PC-9 (cell line): Measurements from ENCODE around the gene C19orf44. TPM values are rescaled to one million over a fixed set of nuclear protein-coding genes. Genes with fewer than 3 reads are reported as not detected.

Source experiments
- BruUV-seq: library from RNA; stranded (reverse); fragments of 400-500 nt; replicated peaks from 2 replicates; lab custom pipeline; 2021; lab: Mats Ljungman, UMichigan
- CTCF ChIA-PET: fragments of 300-600 bp; sonication (Branson Sonifier 250); formaldehyde crosslinking; loops from one replicate; lab custom pipeline; 2022; ENCODE audit warnings: antibody characterized with exemption; lab: Charles Lee
- POLR2A ChIA-PET: fragments of 300-600 bp; sonication (Branson Sonifier 250); formaldehyde crosslinking; loops from one replicate; lab custom pipeline; 2022; ENCODE audit warnings: antibody characterized with exemption; ENCODE audit not compliant: unreplicated experiment; lab: Charles Lee
- DNase-seq, 2 experiments: peaks; one replicate each; pipeline versions ENCODE4 v3.0.0 to v3.0.0-alpha.2; 2015 to 2022; ENCODE audit warnings: mixed read lengths in 1 of 2
- H2AFZ ChIP-seq: fragments of 200-600 bp; sonication (generic); 2 replicates; pipeline ENCODE4 v1.8.1; 2017; ENCODE audit warnings: antibody characterized with exemption
- H3F3A ChIP-seq: fragments of 200-600 bp; sonication (generic); 2 replicates; pipeline ENCODE4 v1.8.1; 2017; ENCODE audit warnings: antibody characterized with exemption, mild to moderate bottlenecking, low read depth; ENCODE audit not compliant: insufficient read depth
- H3K27ac ChIP-seq: fragments of 200-600 bp; sonication (generic); 2 replicates; pipeline ENCODE4 v1.6.1; 2016; ENCODE audit warnings: mixed run types
- H3K27me3 ChIP-seq: fragments of 200-600 bp; sonication (generic); 2 replicates; pipeline ENCODE4 v1.6.1; 2016; ENCODE audit warnings: low read depth, mixed run types; ENCODE audit not compliant: insufficient read depth
- H3K36me3 ChIP-seq: fragments of 200-600 bp; sonication (generic); 2 replicates; pipeline ENCODE4 v1.6.1; 2016; ENCODE audit warnings: low read depth, mixed run types
- H3K4me1 ChIP-seq: fragments of 200-600 bp; sonication (generic); replicated peaks from 2 replicates; pipeline ENCODE4 v1.6.1; 2016; ENCODE audit warnings: mixed run types; ENCODE audit not compliant: insufficient read depth
- H3K4me2 ChIP-seq: fragments of 200-600 bp; sonication (generic); 2 replicates; pipeline ENCODE4 v1.6.1; 2017; ENCODE audit warnings: mixed run types
- H3K4me3 ChIP-seq: fragments of 200-600 bp; sonication (generic); 2 replicates; pipeline ENCODE4 v1.6.1; 2016; ENCODE audit warnings: mixed run types
- H3K79me2 ChIP-seq: fragments of 200-600 bp; sonication (generic); 2 replicates; pipeline ENCODE4 v1.6.1; 2017; ENCODE audit warnings: low read depth, mixed run types
- H3K9me2 ChIP-seq: fragments of 200-600 bp; sonication (generic); 2 replicates; pipeline ENCODE4 v1.8.1; 2017; ENCODE audit warnings: mild to moderate bottlenecking; ENCODE audit not compliant: insufficient read depth
- H3K9me3 ChIP-seq: fragments of 200-600 bp; sonication (generic); 2 replicates; pipeline ENCODE4 v1.8.1; 2016; ENCODE audit warnings: low read depth; ENCODE audit not compliant: insufficient read depth
- H4K20me1 ChIP-seq: fragments of 200-600 bp; sonication (generic); 2 replicates; pipeline ENCODE4 v1.8.1; 2017; ENCODE audit not compliant: insufficient read depth
- CTCF ChIP-seq: fragments of 200-600 bp; sonication (generic); conservative IDR thresholded peaks from 2 replicates; pipeline ENCODE4 v1.6.1; 2017; ENCODE audit warnings: mixed run types, antibody characterized with exemption, mild to moderate bottlenecking, moderate library complexity
- EZH2 ChIP-seq: fragments of 200-600 bp; sonication (generic); IDR thresholded peaks from 2 replicates; pipeline ENCODE4 v1.8.0; 2017; ENCODE audit warnings: antibody characterized with exemption, low read depth
- intact Hi-C: fragments of 100-400 bp; cut with micrococcal nuclease; formaldehyde crosslinking; loops from one replicate; pipeline ENCODE4 v1.10.0; 2022; ENCODE audit not compliant: unreplicated experiment
- total RNA-seq: library from RNA; stranded (reverse); gene quantifications from 2 replicates; pipeline ENCODE4 v1.2.3, GENCODE V29; 2021

C19orf44 gene
- total RNA-seq, 1 experiment from 2014 or later = 6.7 TPM

- H3K36me3 ChIP-seq = peaks cover 21% of the 10 kb centered on the region
- CTCF ChIA-PET = no interaction called here
- intact Hi-C loops = no loop called here
These were observed 29.7 kb downstream of the C19orf44 start for GRCh38 chr19:16525751-16526481.

GRCh38 chr19:16527334-16527935, 31.2 kb downstream of the C19orf44 start:
- DNase-seq = peak in 1 of 2 experiments; percentile 45
- Histone ChIP-seq H3K36me3 (peaks cover 32% of the 10 kb centered on the region), H4K20me1 (peaks cover 53% of the 10 kb centered on the region), H3K4me1 (no peaks in the 10 kb centered on the region), H3K4me3 (no peak overlapping the region), H2AFZ (no peak overlapping the region), H3K27me3 (no peaks in the 10 kb centered on the region), H3K9me2 (no peaks in the 10 kb centered on the region), H3K4me2 (no peak overlapping the region), H3F3A (peaks cover 16% of the 10 kb centered on the region; the same call in 1 of the 2 replicates), H3K9me3 (no peaks in the 10 kb centered on the region), H3K79me2 (no peaks in the 10 kb centered on the region), H3K27ac (no peak overlapping the region)
- POLR2A ChIA-PET = interaction anchor here (0.5 kb wide), 1 partner anchor 145 kb away, joined by 3 read pairs; no protein-coding TSS in a partner anchor
- no peak for TF ChIP-seq CTCF
- no peak for TF ChIP-seq EZH2
- CTCF ChIA-PET = interaction anchor here (0.6 kb wide), 1 partner anchor 88 kb away, joined by 8 read pairs; no protein-coding TSS in a partner anchor
- BruUV-seq = TSS peak; percentile 12
- intact Hi-C loops = no loop called here

More at GRCh38 chr19:16525751-16526481, 29.7 kb downstream of the C19orf44 start:
- no peaks in the 10 kb centered on the region for H3K27me3 ChIP-seq
- no peak overlapping the region for H3K4me2 ChIP-seq
- H2AFZ ChIP-seq = no peak overlapping the region
- no peak overlapping the region for H3K27ac ChIP-seq
- no peaks in the 10 kb centered on the region for H3K9me2 ChIP-seq
- BruUV-seq = no TSS peak
- H3K9me3 ChIP-seq = no peaks in the 10 kb centered on the region
- H3F3A ChIP-seq = peaks cover 16% of the 10 kb centered on the region; the same call in 1 of the 2 replicates
- POLR2A ChIA-PET = no interaction called here
- no peak overlapping the region for H3K4me3 ChIP-seq
- peaks cover 51% of the 10 kb centered on the region for H4K20me1 ChIP-seq
- H3K79me2 ChIP-seq = no peaks in the 10 kb centered on the region
- H3K4me1 ChIP-seq = no peaks in the 10 kb centered on the region
- no peak for DNase-seq
- TF ChIP-seq CTCF = no peak
- TF ChIP-seq EZH2 = no peak

- H3K36me3 ChIP-seq = peaks cover 35% of the 10 kb centered on the region
- H3F3A ChIP-seq = peaks cover 16% of the 10 kb centered on the region; the same call in 1 of the 2 replicates
- TF ChIP-seq EZH2 (no peak), CTCF (peak; percentile 58; the same call in 1 of the 2 replicates)
- intact Hi-C loops = no loop called here
- CTCF ChIA-PET = no interaction called here
- H3K27ac ChIP-seq = no peak overlapping the region
- no TSS peak for BruUV-seq
- no peak overlapping the region for H2AFZ ChIP-seq
- H4K20me1 ChIP-seq = peaks cover 49% of the 10 kb centered on the region
- DNase-seq = no peak
- H3K4me3 ChIP-seq = no peak overlapping the region
- no peak overlapping the region for H3K4me2 ChIP-seq
- no peaks in the 10 kb centered on the region for H3K9me3 ChIP-seq
- POLR2A ChIA-PET = interaction anchor here (0.5 kb wide), 1 partner anchor 144 kb away, joined by 3 read pairs; no protein-coding TSS in a partner anchor
- H3K27me3 ChIP-seq = no peaks in the 10 kb centered on the region
- H3K79me2 ChIP-seq = no peaks in the 10 kb centered on the region
- no peaks in the 10 kb centered on the region for H3K9me2 ChIP-seq
- H3K4me1 ChIP-seq = no peaks in the 10 kb centered on the region
These were observed 31.9 kb downstream of the C19orf44 start for GRCh38 chr19:16527971-16528521.
